ENCODE data around the gene MCHR1. TPM values are rescaled to one million over a fixed set of nuclear protein-coding genes. Genes with fewer than 3 reads are reported as not detected.

MCHR1 gene
- total and polyA plus RNA-seq, 9 of the 15 experiments (the other 6 are each of a cell fraction or from before 2014, with no cell fraction given): 0.03 to 0.50 TPM; not detected in 7

GRCh38 chr22:40641269-40641668, 38.0 kb upstream of the MCHR1 start (continued):
- peak; percentile 40; the same call in 1 of the 2 replicates for TF ChIP-seq MGA (IDR thresholded peaks at IDR 0.05)
- peak; percentile 35; the same call in 1 of the 2 replicates for TF ChIP-seq L3MBTL2 (IDR thresholded peaks at IDR 0.05)
- TF ChIP-seq FOS (IDR thresholded peaks at IDR 0.05; ENCODE audit: extremely low read depth, insufficient read length): peak; percentile 29
- TF ChIP-seq, protein P1, sequence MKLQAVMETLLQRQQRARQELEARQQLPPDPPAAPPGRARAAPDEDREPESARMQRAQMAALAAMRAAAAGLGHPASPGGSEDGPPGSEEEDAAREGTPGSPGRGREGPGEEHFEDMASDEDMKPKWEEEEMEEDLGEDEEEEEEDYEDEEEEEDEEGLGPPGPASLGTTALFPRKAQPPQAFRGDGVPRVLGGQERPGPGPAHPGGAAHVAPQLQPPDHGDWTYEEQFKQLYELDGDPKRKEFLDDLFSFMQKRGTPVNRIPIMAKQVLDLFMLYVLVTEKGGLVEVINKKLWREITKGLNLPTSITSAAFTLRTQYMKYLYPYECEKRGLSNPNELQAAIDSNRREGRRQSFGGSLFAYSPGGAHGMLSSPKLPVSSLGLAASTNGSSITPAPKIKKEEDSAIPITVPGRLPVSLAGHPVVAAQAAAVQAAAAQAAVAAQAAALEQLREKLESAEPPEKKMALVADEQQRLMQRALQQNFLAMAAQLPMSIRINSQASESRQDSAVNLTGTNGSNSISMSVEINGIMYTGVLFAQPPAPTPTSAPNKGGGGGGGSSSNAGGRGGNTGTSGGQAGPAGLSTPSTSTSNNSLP (IDR thresholded peaks at IDR 0.05; ENCODE audit: borderline replicate concordance, low read depth, low read length): no peak
- TF ChIP-seq VEZF1 (CRISPR knock-in tag; IDR thresholded peaks at IDR 0.05): peak; percentile 86
- no peak for TF ChIP-seq SPI1 (IDR thresholded peaks at IDR 0.05; ENCODE audit: borderline replicate concordance, low read depth, low read length)
- TF ChIP-seq, protein P2, sequence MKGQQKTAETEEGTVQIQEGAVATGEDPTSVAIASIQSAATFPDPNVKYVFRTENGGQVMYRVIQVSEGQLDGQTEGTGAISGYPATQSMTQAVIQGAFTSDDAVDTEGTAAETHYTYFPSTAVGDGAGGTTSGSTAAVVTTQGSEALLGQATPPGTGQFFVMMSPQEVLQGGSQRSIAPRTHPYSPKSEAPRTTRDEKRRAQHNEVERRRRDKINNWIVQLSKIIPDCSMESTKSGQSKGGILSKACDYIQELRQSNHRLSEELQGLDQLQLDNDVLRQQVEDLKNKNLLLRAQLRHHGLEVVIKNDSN (CRISPR knock-in tag; IDR thresholded peaks at IDR 0.05): peak; percentile 96
- TF ChIP-seq NFYB (IDR thresholded peaks at IDR 0.05; ENCODE audit: extremely low read depth, insufficient read length): peak; percentile 38
- TF ChIP-seq, protein P3, sequence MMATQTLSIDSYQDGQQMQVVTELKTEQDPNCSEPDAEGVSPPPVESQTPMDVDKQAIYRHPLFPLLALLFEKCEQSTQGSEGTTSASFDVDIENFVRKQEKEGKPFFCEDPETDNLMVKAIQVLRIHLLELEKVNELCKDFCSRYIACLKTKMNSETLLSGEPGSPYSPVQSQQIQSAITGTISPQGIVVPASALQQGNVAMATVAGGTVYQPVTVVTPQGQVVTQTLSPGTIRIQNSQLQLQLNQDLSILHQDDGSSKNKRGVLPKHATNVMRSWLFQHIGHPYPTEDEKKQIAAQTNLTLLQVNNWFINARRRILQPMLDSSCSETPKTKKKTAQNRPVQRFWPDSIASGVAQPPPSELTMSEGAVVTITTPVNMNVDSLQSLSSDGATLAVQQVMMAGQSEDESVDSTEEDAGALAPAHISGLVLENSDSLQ (IDR thresholded peaks at IDR 0.05): peak; percentile 84
- no peak for TF ChIP-seq CHCHD3 (CRISPR knock-in tag; IDR thresholded peaks at IDR 0.05)
- no peak for TF ChIP-seq ZNF764 (CRISPR knock-in tag; IDR thresholded peaks at IDR 0.05; ENCODE audit: low read depth)
- 0 out of 2 replicates have a peak, but pooled peaks have one; percentile 21 for TF ChIP-seq SMARCE1 (IDR thresholded peaks at IDR 0.05)

Measured in K562 (cell line).